Raji (cell line): Measurements from ENCODE around the gene BMI1.

Experiments used
- POLR2A ChIP-seq: IDR thresholded peaks from 2 replicates; pipeline ENCODE4 v1.6.1; 2011; ENCODE audit warnings: low read depth, low read length, control low read depth; ENCODE audit not compliant: insufficient read depth

Gene BMI1

DNA sequence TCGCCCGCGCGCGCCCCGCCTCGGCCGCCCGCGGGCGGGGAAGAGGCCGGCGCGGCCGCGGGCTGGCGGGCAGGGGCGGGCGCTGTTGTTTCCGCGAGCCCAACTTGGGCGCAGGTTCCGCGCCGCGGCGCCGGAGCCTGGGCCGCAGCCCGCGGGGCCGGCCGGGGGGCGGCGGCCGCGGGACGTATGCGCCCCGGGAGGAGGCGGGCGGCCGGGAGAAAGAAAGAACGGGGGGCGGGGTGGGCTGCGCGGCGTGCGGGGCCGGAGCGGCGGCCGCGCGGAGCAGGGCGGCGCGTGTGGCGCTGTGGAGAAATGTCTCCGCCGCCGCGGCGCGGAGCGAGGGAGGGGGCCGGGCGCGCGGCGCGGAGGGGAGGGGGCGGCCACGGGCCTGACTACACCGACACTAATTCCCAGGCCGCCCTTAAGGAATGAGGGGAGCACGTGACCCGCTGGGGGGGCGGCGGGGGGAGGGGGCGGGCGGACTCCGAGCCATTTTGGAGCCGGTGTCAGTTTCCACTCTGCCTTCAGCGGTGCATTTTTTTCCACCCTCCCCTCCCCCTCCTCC is at the start of gene BMI1:
TSS of gene BMI1 (plus strand) at position 509 of the 565 bp plus-strand sequence. CDS start 5,351 bp downstream, outside the sequence.
- no peak for TF ChIP-seq POLR2A

DNA sequence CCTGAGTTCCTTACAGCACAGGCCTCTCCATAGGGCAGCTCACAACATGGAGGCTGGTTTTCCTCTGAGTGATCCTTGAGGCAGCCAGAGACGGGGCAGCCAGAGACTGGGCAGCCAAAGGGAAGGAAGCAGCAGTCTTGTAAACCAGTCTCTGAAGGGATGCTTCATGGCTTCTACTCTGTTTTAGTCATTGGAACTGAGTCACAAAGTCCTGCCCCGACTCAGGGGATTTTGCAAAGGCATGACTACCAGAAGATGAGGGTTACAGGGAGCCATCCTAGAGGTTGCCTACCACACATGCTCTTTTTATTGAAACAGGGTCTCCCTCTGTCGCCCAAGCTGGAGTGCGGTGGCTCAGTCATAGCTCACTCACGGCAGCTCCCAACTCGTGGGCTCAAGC is 49.1 kb upstream of the BMI1 start:
- TF ChIP-seq POLR2A: no peak

DNA sequence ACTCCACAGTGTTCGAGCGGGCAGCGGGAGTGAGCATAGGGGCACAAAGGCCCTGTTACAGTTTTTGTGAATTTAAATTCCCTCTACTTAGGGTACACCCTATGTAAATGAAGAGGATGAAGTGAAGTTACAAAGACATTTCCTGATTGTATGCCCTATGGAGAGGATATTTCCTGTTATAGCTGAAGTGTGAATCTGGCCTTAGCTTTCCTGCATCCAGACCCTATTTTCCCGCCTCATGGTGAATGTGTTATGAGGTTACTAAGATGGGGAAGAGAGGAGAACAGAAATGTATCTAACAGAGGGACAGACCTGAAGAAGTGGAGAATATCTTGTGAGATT is 42.5 kb upstream of the BMI1 start:
- TF ChIP-seq POLR2A: no peak

DNA sequence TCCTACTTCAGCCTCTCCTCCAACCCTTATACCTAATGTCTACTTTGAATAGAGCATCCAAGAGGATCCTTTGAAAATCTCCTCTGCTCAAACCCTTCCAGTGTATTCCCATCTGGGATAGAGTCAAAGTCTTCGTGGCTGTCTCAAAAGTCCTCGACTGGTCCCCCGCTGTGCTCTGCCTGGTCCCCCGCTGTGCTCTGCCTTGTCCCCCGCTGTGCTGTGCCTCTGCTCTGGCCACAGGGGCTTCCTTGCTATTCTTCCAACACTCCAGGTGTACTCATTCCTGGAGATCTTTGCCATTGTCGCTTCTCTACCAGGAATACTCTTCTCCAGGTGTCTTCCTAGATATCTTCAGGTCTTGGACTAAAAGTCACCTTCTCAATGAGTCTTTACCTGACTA is 40.8 kb upstream of the BMI1 start:
- TF ChIP-seq POLR2A: no peak

DNA sequence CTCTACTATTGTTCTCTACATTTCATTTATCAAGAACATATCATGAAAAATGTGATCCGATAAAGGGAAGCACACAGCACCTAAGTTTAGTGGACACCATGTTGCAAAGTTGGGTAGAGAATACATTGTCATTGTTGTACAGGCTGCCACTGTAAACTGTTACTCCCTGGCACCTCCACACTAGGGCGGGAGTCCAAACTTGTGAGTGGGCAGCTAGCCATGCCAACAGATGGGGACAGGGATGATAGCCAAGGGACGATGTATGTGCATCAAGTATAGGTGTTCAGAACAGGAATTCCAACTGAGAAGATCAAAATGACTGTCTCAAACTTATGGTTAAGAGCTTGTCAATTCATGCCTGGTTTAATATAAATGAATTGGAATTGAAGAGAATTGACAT is 35.8 kb upstream of the BMI1 start:
- TF ChIP-seq POLR2A: no peak

DNA sequence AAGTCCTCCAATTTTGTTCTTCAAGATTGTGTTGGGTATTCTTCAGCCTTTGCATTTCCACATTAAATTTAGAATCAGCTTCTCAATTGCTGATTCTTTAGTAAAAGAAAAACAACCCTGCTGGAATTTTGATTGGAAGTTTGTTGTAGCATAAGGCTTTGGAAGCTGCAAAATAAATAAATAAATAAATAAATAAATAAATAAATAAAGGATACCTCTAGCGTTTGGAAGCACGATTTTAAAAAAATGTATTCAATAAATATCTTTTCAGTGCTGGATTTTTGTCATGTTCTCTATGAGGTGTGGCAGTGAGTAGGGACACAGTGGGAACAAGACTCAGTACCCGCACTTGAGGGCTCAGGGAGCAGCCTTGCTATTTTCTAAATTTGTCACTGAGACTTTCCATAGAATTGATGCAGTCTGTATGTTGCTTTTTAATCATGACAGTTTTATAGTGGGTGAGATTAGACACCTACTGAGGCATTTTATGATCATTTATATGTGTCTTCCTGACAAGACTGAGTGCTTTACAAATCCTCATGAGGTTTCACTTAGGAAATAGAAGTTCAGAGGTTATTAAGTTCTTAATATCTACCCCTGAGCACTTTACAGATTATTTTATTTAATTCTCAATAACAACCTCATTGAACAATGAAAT is 27.0 kb upstream of the BMI1 start:
- TF ChIP-seq POLR2A: no peak

DNA sequence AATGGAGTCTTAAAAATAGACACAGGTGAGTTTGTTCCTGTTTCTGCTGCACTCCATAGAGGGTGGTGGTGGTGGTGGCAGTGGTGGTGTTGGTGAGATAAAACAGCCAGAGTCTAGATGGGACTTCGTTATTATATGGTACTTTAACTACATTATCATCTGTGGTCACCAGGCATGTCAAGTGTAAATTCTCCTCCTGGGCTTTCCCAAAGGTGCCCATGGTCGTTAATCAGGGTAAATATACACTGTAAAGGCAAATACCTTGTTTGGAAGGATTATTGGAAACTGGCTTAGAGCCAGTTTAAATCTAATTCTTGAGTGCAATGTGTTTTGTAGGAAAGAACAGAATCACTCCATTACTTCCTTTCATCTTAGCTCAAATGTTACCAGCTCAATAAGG is 26.2 kb upstream of the BMI1 start:
- TF ChIP-seq POLR2A: no peak

DNA sequence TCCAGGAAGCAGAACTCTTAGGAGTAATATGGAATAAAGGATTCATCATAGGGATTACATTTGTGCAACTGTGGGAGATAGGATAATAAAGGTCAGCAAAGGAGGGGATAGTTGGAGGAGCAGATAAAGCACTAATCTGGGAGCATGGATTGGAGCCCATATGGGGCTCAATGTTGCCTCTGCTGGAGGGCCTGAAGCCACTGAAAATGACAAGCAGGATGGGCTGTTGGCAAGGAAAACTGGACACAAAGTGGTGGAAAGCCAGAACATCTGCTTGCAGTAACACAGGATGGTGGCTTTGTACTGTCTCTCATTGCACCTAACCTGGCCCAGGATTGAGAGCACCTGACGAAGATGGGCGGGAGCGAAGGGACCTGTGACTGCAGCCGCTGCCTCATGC is 19.7 kb upstream of the BMI1 start:
- no peak for TF ChIP-seq POLR2A

DNA sequence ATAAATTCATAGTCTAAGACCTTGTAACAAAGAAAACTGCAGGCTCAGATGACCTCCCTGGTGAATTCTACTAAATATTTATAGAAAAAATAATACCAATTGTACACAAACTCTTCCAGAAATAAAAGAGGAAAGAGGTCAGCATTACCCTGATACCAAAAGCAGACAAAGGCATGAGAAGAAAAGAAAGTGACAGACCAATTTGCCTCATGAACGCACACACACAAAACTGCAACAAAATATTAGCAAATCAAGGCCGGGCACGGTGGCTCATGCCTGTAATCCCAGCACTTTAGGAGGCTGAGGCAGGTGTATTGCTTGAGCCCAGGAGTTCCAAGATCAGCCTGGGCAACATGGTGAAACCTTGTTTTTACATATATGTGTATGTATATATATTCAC is 17.4 kb upstream of the BMI1 start:
- TF ChIP-seq POLR2A: no peak

DNA sequence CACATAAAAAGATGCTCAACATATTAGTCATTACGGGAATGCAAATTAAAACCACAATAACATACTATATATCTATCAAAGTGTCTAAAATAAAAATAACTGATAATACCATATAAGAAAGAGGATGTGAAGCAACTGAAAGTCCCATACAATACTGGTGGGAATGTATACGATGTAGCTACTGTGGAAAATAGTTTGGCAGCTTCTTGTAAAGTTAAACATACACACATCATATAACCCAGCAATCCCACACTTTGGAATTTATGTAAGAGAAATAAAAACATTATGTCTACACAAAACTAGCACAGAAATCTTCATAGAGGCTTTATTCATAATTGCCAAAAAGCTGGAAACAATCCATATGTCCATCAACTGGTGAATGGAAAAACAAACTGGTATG is 15.2 kb upstream of the BMI1 start:
- no peak for TF ChIP-seq POLR2A

DNA sequence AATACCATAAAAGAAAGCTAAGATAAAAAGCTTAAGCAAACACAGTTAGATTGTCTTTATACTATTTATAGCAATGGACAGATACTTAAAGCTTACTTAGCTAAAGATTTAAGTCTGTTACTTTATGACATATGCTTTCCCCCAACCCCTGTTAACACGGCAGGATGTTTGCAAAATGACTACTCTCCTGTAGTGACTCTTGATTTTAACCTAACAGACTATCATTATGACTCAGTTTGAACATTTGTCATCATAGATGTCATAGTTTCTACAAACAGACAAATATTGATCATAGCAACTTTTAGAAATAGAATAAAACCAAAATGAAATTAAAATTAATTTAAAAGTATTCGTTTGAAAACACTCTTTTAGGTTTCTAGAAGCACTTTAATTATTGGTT is 12.5 kb upstream of the BMI1 start:
- no peak for TF ChIP-seq POLR2A

DNA sequence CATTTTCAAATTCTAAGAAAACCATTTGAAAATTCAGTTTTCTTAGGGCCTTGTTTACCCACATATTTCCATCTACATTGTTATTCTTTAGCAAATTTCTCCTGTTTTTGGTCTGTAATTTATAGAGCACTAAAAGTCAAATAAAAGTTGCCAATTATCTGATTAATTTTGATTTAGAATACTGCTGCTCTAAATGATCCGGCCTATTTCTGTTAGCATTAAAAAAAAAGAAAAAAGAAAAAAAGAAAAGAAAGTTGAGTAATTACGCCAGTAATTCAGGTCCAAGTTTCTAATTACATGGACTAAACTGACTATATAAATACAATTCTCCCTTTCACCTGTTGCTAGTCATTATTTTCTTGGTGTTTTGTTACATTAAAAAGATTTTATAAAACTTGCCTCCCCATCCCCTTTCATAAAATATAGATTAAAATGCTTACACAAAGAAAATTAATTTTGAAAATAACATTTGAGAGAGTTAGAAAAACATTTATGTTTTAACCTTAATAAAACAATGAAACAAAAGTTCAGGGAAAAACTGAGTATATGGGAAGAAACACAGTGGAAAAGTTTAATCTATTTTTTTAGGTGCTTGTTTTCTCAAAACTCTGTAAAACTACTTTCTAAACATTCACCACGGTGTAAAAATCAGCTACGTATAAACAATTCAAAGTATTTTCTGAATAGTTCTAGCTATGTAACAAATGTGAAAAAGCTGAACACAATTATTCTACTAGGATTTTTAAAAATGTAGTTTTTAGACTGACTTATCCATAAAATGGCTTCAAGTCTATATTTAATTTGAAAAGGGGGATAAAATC is 11.5 kb upstream of the BMI1 start:
- no peak for TF ChIP-seq POLR2A

DNA sequence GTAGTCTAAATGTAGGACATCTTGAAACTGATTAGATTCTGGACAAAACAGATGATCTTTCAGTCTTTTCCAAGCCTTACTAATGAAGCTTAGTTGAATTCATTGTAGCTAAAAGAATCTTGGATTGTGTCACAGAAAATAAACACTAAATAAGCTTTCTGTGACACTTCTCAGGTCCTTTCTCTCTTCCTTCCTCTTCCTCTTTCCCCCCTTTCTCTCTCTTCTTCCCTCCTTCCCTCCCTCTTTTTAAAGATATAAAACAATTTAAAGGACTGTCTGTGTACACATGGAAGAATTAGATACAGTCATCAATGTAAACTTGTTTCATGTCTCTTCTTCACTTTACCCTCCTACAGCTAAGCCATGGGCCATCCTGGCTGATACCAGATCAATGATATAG is 10.0 kb upstream of the BMI1 start:
- TF ChIP-seq POLR2A: no peak

DNA sequence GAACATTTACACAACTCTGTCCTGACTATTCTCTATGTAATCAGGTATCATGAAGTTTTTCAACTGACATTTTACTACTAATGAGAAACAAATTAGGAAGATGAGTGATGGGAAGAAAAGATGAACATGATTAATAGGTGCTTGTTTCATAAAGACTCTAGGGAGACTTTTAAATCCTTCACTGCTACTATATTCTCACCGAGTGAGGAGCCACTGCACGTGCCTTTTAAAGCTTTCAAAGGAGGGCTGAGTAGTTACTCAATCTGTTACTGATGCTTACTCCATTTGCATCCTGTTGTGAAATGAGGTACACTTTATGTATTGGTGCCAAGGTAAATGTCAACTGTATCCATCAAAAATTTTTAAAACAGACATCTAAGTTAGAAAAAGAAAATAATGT is 6.0 kb upstream of the BMI1 start:
- TF ChIP-seq POLR2A: no peak

DNA sequence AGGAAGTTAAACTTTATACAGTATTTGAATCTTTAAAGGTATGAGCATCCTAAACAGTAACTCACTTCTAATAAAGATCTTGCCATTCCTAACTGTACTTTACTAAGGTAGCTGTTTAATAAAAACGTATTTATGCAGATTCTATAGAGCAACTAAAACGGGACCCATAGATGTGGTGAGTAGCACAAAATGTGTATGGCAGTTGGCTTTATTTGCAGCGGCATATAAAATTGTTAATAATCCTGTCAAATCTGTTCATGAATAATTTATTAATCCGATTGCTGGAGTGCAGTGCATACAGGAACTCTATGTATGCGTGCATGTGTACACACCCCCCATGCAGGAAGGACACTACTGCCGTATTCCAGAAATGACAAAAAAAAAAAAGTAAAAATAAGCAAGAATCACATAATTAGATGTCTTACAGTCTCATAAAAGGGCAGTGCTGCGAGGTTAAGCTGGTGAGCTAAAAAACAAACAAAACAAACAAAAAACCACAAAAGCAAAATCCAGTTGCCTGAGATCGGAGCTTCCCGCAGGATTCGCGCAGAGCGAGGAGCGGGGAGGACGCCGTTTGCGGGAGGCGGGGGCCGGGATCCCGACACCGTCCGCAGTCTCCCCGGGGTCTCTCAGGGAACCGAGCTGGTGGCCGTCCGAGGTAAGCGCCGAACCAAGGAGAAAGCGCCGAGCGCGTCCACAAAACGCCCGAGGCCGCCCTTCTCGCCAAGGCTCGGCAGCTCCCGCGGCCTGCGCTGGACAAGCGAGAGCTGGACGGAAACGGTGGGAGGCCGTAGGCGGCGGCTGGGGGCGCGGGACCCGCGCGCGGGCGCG is 5.2 kb upstream of the BMI1 start:
- no peak for TF ChIP-seq POLR2A
